Stimulated activated CD8-positive, alpha-beta memory T cell treated with anti-CD3 and anti-CD28 coated beads, Interleukin-12 subunit alpha, Interleukin-12 subunit beta, amount 100 ng/mL, for 24 hours (primary cell): ENCODE results near the gene DAD1.

ENCODE experiments used
- DNase-seq: peaks from one replicate; pipeline ENCODE4 v3.0.0-alpha.2; 2020; ENCODE audit errors: extremely low read depth

Gene DAD1

GRCh38 chr14:22517117-22517720, 71.8 kb downstream of the DAD1 start:
- DNase-seq, result no peak

GRCh38 chr14:22515929-22516328, 73.1 kb downstream of the DAD1 start:
- DNase-seq, result no peak
